GM19099 (cell line): ENCODE results near the gene CD151.
A peak's percentile ranks its signal among the peaks of the same experiment; 100 is the strongest.

Experiments used
- POLR2A ChIP-seq: IDR thresholded peaks from 3 replicates; pipeline ENCODE4 v1.6.1; 2011; ENCODE audit warnings: low read depth; ENCODE audit not compliant: insufficient read length; ENCODE audit errors: extremely low read depth

CD151 gene

GRCh38 chr11:803467-803742, 29.3 kb upstream of the CD151 start:
- TF ChIP-seq POLR2A = no peak

GRCh38 chr11:803770-804598, 28.8 kb upstream of the CD151 start:
- TF ChIP-seq POLR2A = no peak

- no peak for TF ChIP-seq POLR2A
These were observed 28.2 kb upstream of the CD151 start for GRCh38 chr11:804599-804964.

GRCh38 chr11:808427-809286, 24.1 kb upstream of the CD151 start:
- TF ChIP-seq POLR2A = no peak

GRCh38 chr11:809287-810039, 23.3 kb upstream of the CD151 start, which contains the start of gene RPLP2:
RPLP2 (plus strand) TSS chr11:809967; CDS start chr11:810235, 268 bp downstream.
- peak; percentile 89 for TF ChIP-seq POLR2A

- TF ChIP-seq POLR2A = no peak
These were observed 22.6 kb upstream of the CD151 start for GRCh38 chr11:810040-810567.

GRCh38 chr11:811446-812245, 21.1 kb upstream of the CD151 start:
- peak; percentile 27 for TF ChIP-seq POLR2A

- TF ChIP-seq POLR2A = no peak
These were observed 20.4 kb upstream of the CD151 start for GRCh38 chr11:812390-812789.

- peak; percentile 7 for TF ChIP-seq POLR2A
These were observed 19.7 kb upstream of the CD151 start for GRCh38 chr11:813072-813455.

- TF ChIP-seq POLR2A = no peak
These were observed 19.2 kb upstream of the CD151 start for GRCh38 chr11:813456-814096.

GRCh38 chr11:815675-816432, 16.9 kb upstream of the CD151 start:
- TF ChIP-seq POLR2A = no peak

GRCh38 chr11:816433-816779, 16.3 kb upstream of the CD151 start:
- no peak for TF ChIP-seq POLR2A

- TF ChIP-seq POLR2A = no peak
These were observed 14.2 kb upstream of the CD151 start, which contains the start of gene PNPLA2 for GRCh38 chr11:818396-819128. PNPLA2 (plus strand) TSS chr11:818914; CDS start chr11:819719, 805 bp downstream.
